ENCODE data around the gene PRTN3. TPM values are rescaled to one million over a fixed set of nuclear protein-coding genes. Genes with fewer than 3 reads are reported as not detected.

PRTN3 gene
- total and polyA plus RNA-seq, 5 donors from 2014 or later, result not detected

GRCh38 chr19:862581-863314 lies 21.9 kb downstream of the PRTN3 start:
- Histone ChIP-seq H3K27me3 (ENCODE audit: control insufficient read depth, insufficient read depth, low read length) (peaks cover 4% of the 10 kb centered on the region), H3K9me3 (ENCODE audit: control insufficient read depth in 2 of 2, low read length in 2 of 2) (no peaks in the 10 kb centered on the region), H3K27ac (ENCODE audit: insufficient read depth, low read length, poor library complexity, severe bottlenecking) (no peak overlapping the region), H3K36me3 (ENCODE audit: control insufficient read depth, insufficient read depth, low read length) (no peaks in the 10 kb centered on the region), H3K4me1 (ENCODE audit: control insufficient read depth, insufficient read depth, low read length, poor library complexity, severe bottlenecking) (peaks cover 30% of the 10 kb centered on the region), H3K4me3 (ENCODE audit: low read depth, low read length) (no peak overlapping the region)
- Mint-ChIP-seq H3K4me1 (peaks cover 3 to 28% (median 12%) of the 10 kb centered on the region in 4 donors), H3K27ac (peak overlapping the region in 2 of 3 donors; percentile 79 to 89), H3K9me3 (peaks cover 0 to 1% (median 0%) of the 10 kb centered on the region in 7 donors), H3K27me3 (peaks cover 30% of the 10 kb centered on the region), H3K36me3 (peaks cover 5% of the 10 kb centered on the region), H3K4me3 (peak overlapping the region; percentile 43 to 85 (median 82))
- peak; percentile 52 to 59 for ATAC-seq (ENCODE audit: low read depth in 2 of 2)
- peak; percentile 67 to 82 (median 80) for DNase-seq

GRCh38 chr19:863315-863620 lies 22.5 kb downstream of the PRTN3 start:
- peaks cover 30% of the 10 kb centered on the region for H3K4me1 ChIP-seq (ENCODE audit: control insufficient read depth, insufficient read depth, low read length, poor library complexity, severe bottlenecking)
- no peak overlapping the region for H3K27ac ChIP-seq (ENCODE audit: insufficient read depth, low read length, poor library complexity, severe bottlenecking)
- H3K4me1 Mint-ChIP-seq, result peaks cover 3 to 28% (median 9%) of the 10 kb centered on the region in 4 donors
- ATAC-seq (ENCODE audit: low read depth in 2 of 2), result no peak
- H3K9me3 Mint-ChIP-seq, result peaks cover 0 to 1% (median 0%) of the 10 kb centered on the region in 7 donors
- H3K36me3 ChIP-seq (ENCODE audit: control insufficient read depth, insufficient read depth, low read length), result no peaks in the 10 kb centered on the region
- H3K27ac Mint-ChIP-seq, result peak overlapping the region in 2 of 3 donors; percentile 72 to 89
- no peak for DNase-seq
- no peaks in the 10 kb centered on the region for H3K9me3 ChIP-seq (ENCODE audit: control insufficient read depth in 2 of 2, low read length in 2 of 2)
- no peak overlapping the region for H3K4me3 ChIP-seq (ENCODE audit: low read depth, low read length)
- H3K27me3 Mint-ChIP-seq, result peaks cover 25% of the 10 kb centered on the region
- peak overlapping the region; percentile 78 to 93 (median 82) for H3K4me3 Mint-ChIP-seq
- peaks cover 4% of the 10 kb centered on the region for H3K27me3 ChIP-seq (ENCODE audit: control insufficient read depth, insufficient read depth, low read length)
- peaks cover 5% of the 10 kb centered on the region for H3K36me3 Mint-ChIP-seq

GRCh38 chr19:866769-867300 lies 26.0 kb downstream of the PRTN3 start:
- no peak overlapping the region for H3K4me3 Mint-ChIP-seq
- DNase-seq (no peak), ATAC-seq (ENCODE audit: low read depth in 2 of 2) (no peak)
- Histone ChIP-seq H3K4me3 (ENCODE audit: low read depth, low read length) (no peak overlapping the region), H3K27me3 (ENCODE audit: control insufficient read depth, insufficient read depth, low read length) (no peaks in the 10 kb centered on the region), H3K36me3 (ENCODE audit: control insufficient read depth, insufficient read depth, low read length) (peaks cover 10% of the 10 kb centered on the region), H3K4me1 (ENCODE audit: control insufficient read depth, insufficient read depth, low read length, poor library complexity, severe bottlenecking) (peaks cover 20% of the 10 kb centered on the region), H3K27ac (ENCODE audit: insufficient read depth, low read length, poor library complexity, severe bottlenecking) (no peak overlapping the region), H3K9me3 (ENCODE audit: control insufficient read depth in 2 of 2, low read length in 2 of 2) (no peaks in the 10 kb centered on the region)
- H3K36me3 Mint-ChIP-seq, result peaks cover 11% of the 10 kb centered on the region
- H3K27me3 Mint-ChIP-seq, result peaks cover 11% of the 10 kb centered on the region
- no peak overlapping the region for H3K27ac Mint-ChIP-seq
- H3K9me3 Mint-ChIP-seq, result peaks cover 0 to 1% (median 0%) of the 10 kb centered on the region in 7 donors
- peaks cover 4 to 33% (median 12%) of the 10 kb centered on the region in 4 donors for H3K4me1 Mint-ChIP-seq

GRCh38 chr19:867301-867793 lies 26.5 kb downstream of the PRTN3 start:
- ATAC-seq (ENCODE audit: low read depth in 2 of 2), result no peak
- peaks cover 10% of the 10 kb centered on the region for H3K36me3 ChIP-seq (ENCODE audit: control insufficient read depth, insufficient read depth, low read length)
- no peak for DNase-seq
- Mint-ChIP-seq H3K4me3 (peak overlapping the region in 1 of 4 donors; percentile 54), H3K27ac (peak overlapping the region in 2 of 3 donors; percentile 26 to 38), H3K27me3 (peaks cover 10% of the 10 kb centered on the region), H3K4me1 (peaks cover 4 to 38% (median 12%) of the 10 kb centered on the region in 4 donors), H3K9me3 (peaks cover 0 to 1% (median 0%) of the 10 kb centered on the region in 7 donors), H3K36me3 (peaks cover 11% of the 10 kb centered on the region)
- H3K9me3 ChIP-seq (ENCODE audit: control insufficient read depth in 2 of 2, low read length in 2 of 2), result no peaks in the 10 kb centered on the region
- no peaks in the 10 kb centered on the region for H3K27me3 ChIP-seq (ENCODE audit: control insufficient read depth, insufficient read depth, low read length)
- no peak overlapping the region for H3K27ac ChIP-seq (ENCODE audit: insufficient read depth, low read length, poor library complexity, severe bottlenecking)
- H3K4me3 ChIP-seq (ENCODE audit: low read depth, low read length), result no peak overlapping the region
- H3K4me1 ChIP-seq (ENCODE audit: control insufficient read depth, insufficient read depth, low read length, poor library complexity, severe bottlenecking), result peaks cover 25% of the 10 kb centered on the region

- Histone ChIP-seq H3K4me3 (ENCODE audit: low read depth, low read length) (no peak overlapping the region), H3K27me3 (ENCODE audit: control insufficient read depth, insufficient read depth, low read length) (no peaks in the 10 kb centered on the region), H3K27ac (ENCODE audit: insufficient read depth, low read length, poor library complexity, severe bottlenecking) (no peak overlapping the region), H3K4me1 (ENCODE audit: control insufficient read depth, insufficient read depth, low read length, poor library complexity, severe bottlenecking) (peaks cover 22% of the 10 kb centered on the region), H3K9me3 (ENCODE audit: control insufficient read depth in 2 of 2, low read length in 2 of 2) (no peaks in the 10 kb centered on the region), H3K36me3 (ENCODE audit: control insufficient read depth, insufficient read depth, low read length) (peaks cover 10% of the 10 kb centered on the region)
- Mint-ChIP-seq H3K27ac (peak overlapping the region in 2 of 3 donors; percentile 26 to 38), H3K36me3 (peaks cover 11% of the 10 kb centered on the region), H3K4me3 (peak overlapping the region in 1 of 4 donors; percentile 54), H3K9me3 (peaks cover 0 to 3% (median 0%) of the 10 kb centered on the region in 7 donors), H3K4me1 (peaks cover 2 to 37% (median 14%) of the 10 kb centered on the region in 4 donors), H3K27me3 (peaks cover 15% of the 10 kb centered on the region)
- no peak for ATAC-seq (ENCODE audit: low read depth in 2 of 2)
- DNase-seq, result no peak
These were observed 27.2 kb downstream of the PRTN3 start for GRCh38 chr19:867855-868457.

- no peaks in the 10 kb centered on the region for H3K9me3 ChIP-seq (ENCODE audit: control insufficient read depth in 2 of 2, low read length in 2 of 2)
- H3K36me3 Mint-ChIP-seq, result peaks cover 11% of the 10 kb centered on the region
- H3K4me1 Mint-ChIP-seq, result peaks cover 2 to 33% (median 12%) of the 10 kb centered on the region in 4 donors
- no peak overlapping the region for H3K4me3 ChIP-seq (ENCODE audit: low read depth, low read length)
- H3K9me3 Mint-ChIP-seq, result peaks cover 0 to 3% (median 0%) of the 10 kb centered on the region in 7 donors
- H3K4me1 ChIP-seq (ENCODE audit: control insufficient read depth, insufficient read depth, low read length, poor library complexity, severe bottlenecking), result peaks cover 20% of the 10 kb centered on the region
- DNase-seq, result no peak
- H3K27me3 ChIP-seq (ENCODE audit: control insufficient read depth, insufficient read depth, low read length), result no peaks in the 10 kb centered on the region
- H3K27ac Mint-ChIP-seq, result peak overlapping the region in 1 of 3 donors; percentile 46
- H3K27me3 Mint-ChIP-seq, result peaks cover 9% of the 10 kb centered on the region
- no peak overlapping the region for H3K4me3 Mint-ChIP-seq
- no peak for ATAC-seq (ENCODE audit: low read depth in 2 of 2)
- peaks cover 10% of the 10 kb centered on the region for H3K36me3 ChIP-seq (ENCODE audit: control insufficient read depth, insufficient read depth, low read length)
- no peak overlapping the region for H3K27ac ChIP-seq (ENCODE audit: insufficient read depth, low read length, poor library complexity, severe bottlenecking)
These were observed 27.9 kb downstream of the PRTN3 start for GRCh38 chr19:868458-869244.
